Measurements from ENCODE around the gene TUT4.

DNA sequence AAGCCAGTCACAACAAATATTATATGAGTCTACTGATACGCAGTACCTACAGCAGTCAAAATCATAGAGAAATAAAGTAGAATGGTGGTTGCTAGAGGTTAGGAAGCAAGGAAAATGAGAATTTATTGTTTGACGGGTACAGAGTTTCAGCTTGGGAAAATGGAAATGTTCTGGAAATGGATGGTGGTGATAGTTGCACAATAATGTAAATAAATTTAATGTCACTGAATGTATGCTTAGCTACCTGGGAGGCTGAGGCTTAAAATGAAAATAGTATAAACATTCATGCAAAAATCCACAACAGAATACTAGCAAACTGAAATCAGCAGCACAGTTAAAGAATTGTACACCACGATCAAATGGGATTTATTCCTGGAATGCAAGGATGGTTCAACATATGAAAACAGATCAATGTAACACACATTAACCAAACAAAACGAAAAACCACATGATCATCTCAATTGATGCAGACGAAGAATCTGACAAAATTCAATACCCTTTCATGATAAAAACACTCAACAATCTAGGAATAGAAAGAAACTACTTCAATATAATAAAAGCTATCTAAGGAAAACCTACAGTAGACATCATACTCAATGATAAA, 10.7 kb downstream of the TUT4 start:
- no peak for TF ChIP-seq POLR2A (IDR thresholded peaks at IDR 0.05; ENCODE audit: low read depth, low read length)
- no peak for TF ChIP-seq POLR2AphosphoS5 (IDR thresholded peaks at IDR 0.05; ENCODE audit: low read depth, low read length)

All from GM12892 (cell line).